Endometrium (tissue), 2 donors: ENCODE data around the gene PPP2CA.

Experiments
- FAIRE-seq: peaks from 2 replicates; lab custom pipeline; 2012; peaks lifted over from hg19 to GRCh38; lab: Jason Lieb, UNC
- donor health status: control.
- donor health status: control.

Gene PPP2CA

GRCh38 chr5:134148316-134148715, 77.6 kb downstream of the PPP2CA start:
- FAIRE-seq = no peak

DNA sequence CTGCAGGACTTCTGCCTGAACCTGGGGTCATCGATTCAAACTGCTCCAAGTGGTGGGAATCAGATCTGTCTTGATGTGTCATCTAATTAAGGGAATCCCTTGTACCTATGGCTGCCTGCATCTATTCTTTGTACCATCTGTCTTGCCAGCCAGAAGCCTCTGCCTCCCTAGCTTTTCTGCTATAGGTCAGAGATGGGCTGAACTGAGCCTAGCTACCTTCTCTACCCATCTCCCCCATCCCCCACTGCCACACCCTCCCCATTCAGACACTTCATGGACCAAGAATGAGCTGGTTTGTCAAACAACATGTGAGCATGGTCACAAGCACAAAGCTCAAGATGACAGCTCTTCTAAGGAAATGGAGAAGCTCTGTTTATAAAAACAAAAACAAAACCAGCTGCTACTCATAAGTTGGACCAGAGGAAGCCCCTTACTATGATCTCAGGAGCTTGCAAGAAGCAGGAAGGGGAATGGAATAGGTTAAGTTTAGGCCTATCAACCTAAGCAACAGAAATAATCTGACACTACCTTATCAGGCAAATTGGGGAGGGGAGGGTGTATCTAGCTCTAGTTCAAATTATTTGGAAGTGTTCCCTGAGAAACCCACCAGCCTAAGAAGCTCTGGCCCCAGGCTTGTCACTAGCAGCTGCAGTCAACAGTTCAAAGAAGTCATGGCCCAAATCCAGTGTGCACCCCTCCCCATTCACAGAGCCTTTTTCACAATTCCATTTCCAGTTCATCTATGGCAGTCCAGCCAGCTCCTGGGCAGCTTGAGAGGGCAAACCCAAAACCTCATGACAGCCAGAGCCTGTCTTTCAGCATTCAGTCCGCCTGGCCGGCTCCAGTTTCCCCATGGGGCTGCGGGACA, 79.0 kb downstream of the PPP2CA start:
- FAIRE-seq = no peak

GRCh38 chr5:134145779-134146581, 79.9 kb downstream of the PPP2CA start:
- FAIRE-seq = no peak

DNA sequence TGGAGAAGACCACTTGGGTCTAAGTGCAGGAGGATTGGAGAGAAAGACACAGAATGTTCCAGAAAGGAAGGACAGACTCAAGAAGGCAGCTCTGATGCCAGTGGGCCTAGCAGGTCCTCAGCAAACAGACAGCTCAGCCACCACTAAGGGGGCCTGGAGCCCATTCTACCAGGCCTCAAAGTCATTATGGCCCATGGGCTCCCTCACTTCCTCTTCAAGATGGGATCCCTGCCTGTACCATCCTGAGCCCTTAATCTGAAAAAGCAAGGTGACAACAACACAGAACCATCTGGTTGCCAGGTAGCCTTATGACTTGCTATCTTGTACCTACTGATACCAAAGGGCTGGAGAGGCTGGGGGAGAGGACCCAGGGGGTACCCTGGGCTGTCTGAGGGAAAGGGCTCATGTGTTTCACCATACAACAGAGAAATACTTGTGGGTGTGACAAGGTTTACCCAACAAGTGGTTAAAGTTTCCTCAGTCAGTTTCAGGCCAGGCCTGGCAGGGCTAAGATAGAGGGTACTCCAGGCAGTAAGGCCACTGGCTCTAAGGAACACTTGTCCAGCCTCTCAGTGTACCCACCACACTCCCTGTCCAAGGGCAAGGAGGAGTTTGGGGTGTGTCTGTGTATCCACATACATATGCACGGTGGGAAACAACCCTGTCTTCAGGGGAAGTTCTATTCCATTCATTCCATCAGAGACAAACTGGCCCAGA, 80.7 kb downstream of the PPP2CA start:
- no peak for FAIRE-seq
